HepG2 (cell line): ENCODE measurements around the gene ZNF749. TPM values are rescaled to one million over a fixed set of nuclear protein-coding genes. Genes with fewer than 3 reads are reported as not detected.

Experiments used
- ADNP ChIP-seq: sonication (generic); formaldehyde crosslinking; IDR thresholded peaks from 2 replicates; pipeline ENCODE4 v1.4.0; 2020; ENCODE audit warnings: missing genetic modification reagents
- ARHGAP35 ChIP-seq: sonication (generic); formaldehyde crosslinking; IDR thresholded peaks from 2 replicates; pipeline ENCODE4 v1.9.0; 2022; ENCODE audit warnings: mild to moderate bottlenecking, inconsistent platforms, moderate library complexity, missing genetic modification reagents, borderline replicate concordance
- ATF1 ChIP-seq: IDR thresholded peaks from 2 replicates; pipeline ENCODE4 v1.6.1; 2016; ENCODE audit warnings: mild to moderate bottlenecking, control low read depth
- BCL6 ChIP-seq: IDR thresholded peaks from 2 replicates; pipeline ENCODE4 v1.6.1; 2016; ENCODE audit warnings: missing genetic modification reagents, missing compliant biosample characterization
- E2F5 ChIP-seq: sonication (generic); formaldehyde crosslinking; conservative IDR thresholded peaks from 2 replicates; pipeline ENCODE4 v1.4.0; 2020; ENCODE audit warnings: missing genetic modification reagents
- ELF4 ChIP-seq: sonication (generic); formaldehyde crosslinking; IDR thresholded peaks from 2 replicates; pipeline ENCODE4 v1.5.0; 2020; ENCODE audit warnings: missing genetic modification reagents, mild to moderate bottlenecking, moderate library complexity, borderline replicate concordance
- GATAD2A ChIP-seq: IDR thresholded peaks from 2 replicates; pipeline ENCODE4 v1.6.1; 2016
- GPN1 ChIP-seq: sonication (generic); formaldehyde crosslinking; IDR thresholded peaks from 2 replicates; pipeline ENCODE4 v1.5.1; 2020; ENCODE audit warnings: missing genetic modification reagents, borderline replicate concordance
- KAT2B ChIP-seq: fragments of 150-350 bp; IDR thresholded peaks from 2 replicates; pipeline ENCODE4 v1.6.1; 2014; ENCODE audit warnings: low read depth, low read length, borderline replicate concordance
- MBD4 ChIP-seq: IDR thresholded peaks from 2 replicates; pipeline ENCODE4 v1.6.1; 2012; ENCODE audit warnings: low read length, inconsistent platforms, borderline replicate concordance
- MED8 ChIP-seq: sonication (generic); formaldehyde crosslinking; IDR thresholded peaks from 2 replicates; pipeline ENCODE4 v1.8.1; 2023; ENCODE audit warnings: mild to moderate bottlenecking, missing genetic modification reagents; ENCODE audit not compliant: insufficient replicate concordance
- POLR2AphosphoS5 ChIP-seq: IDR thresholded peaks from 2 replicates; pipeline ENCODE4 v1.6.1; 2012; ENCODE audit warnings: low read depth, low read length
- PRDM4 ChIP-seq: sonication (generic); formaldehyde crosslinking; IDR thresholded peaks from 2 replicates; pipeline ENCODE4 v1.9.0; 2021; ENCODE audit warnings: missing genetic modification reagents, borderline replicate concordance
- REPIN1 ChIP-seq: sonication (generic); formaldehyde crosslinking; IDR thresholded peaks from 2 replicates; pipeline ENCODE4 v1.8.0; 2022; ENCODE audit warnings: missing genetic modification reagents, low read depth, mild to moderate bottlenecking, borderline replicate concordance
- RFX1 ChIP-seq: fragments of 450-650 bp; IDR thresholded peaks from 2 replicates; pipeline ENCODE4 v1.6.1; 2017
- SMAD9 ChIP-seq: sonication (generic); formaldehyde crosslinking; IDR thresholded peaks from 2 replicates; pipeline ENCODE4 v1.5.1; 2020; ENCODE audit warnings: mild to moderate bottlenecking, missing genetic modification reagents
- SP140L ChIP-seq: sonication (generic); formaldehyde crosslinking; IDR thresholded peaks from 2 replicates; pipeline ENCODE4 v1.4.0; 2020; ENCODE audit warnings: missing genetic modification reagents, borderline replicate concordance
- SRF ChIP-seq: IDR thresholded peaks from 2 replicates; pipeline ENCODE4 v1.6.1; 2011; ENCODE audit warnings: mild to moderate bottlenecking, low read depth, low read length, moderate library complexity
- ZBTB1 ChIP-seq: sonication (generic); formaldehyde crosslinking; IDR thresholded peaks from 2 replicates; pipeline ENCODE4 v1.4.0; 2020; ENCODE audit warnings: missing genetic modification reagents, borderline replicate concordance
- ZBTB44 ChIP-seq: sonication (generic); formaldehyde crosslinking; IDR thresholded peaks from 2 replicates; pipeline ENCODE4 v1.4.0; 2020; ENCODE audit warnings: missing genetic modification reagents
- ZFP91 ChIP-seq: sonication (generic); formaldehyde crosslinking; IDR thresholded peaks from 2 replicates; pipeline ENCODE4 v1.9.0; 2022; ENCODE audit warnings: missing genetic modification reagents, mild to moderate bottlenecking, borderline replicate concordance
- ZNF10 ChIP-seq: sonication (generic); formaldehyde crosslinking; IDR thresholded peaks from 2 replicates; pipeline ENCODE4 v1.4.0; 2020; ENCODE audit warnings: mild to moderate bottlenecking, low read depth, missing genetic modification reagents, borderline replicate concordance
- ZNF225 ChIP-seq: sonication (generic); formaldehyde crosslinking; IDR thresholded peaks from 2 replicates; pipeline ENCODE4 v1.4.0; 2020; ENCODE audit warnings: mild to moderate bottlenecking, missing genetic modification reagents
- ZNF274 ChIP-seq: sonication (generic); formaldehyde crosslinking; IDR thresholded peaks from 2 replicates; pipeline ENCODE4 v1.5.1; 2020; ENCODE audit warnings: mild to moderate bottlenecking, missing genetic modification reagents
- ZNF570 ChIP-seq: sonication (generic); formaldehyde crosslinking; IDR thresholded peaks from 2 replicates; pipeline ENCODE4 v1.4.0; 2020; ENCODE audit warnings: mild to moderate bottlenecking, missing genetic modification reagents, borderline replicate concordance
- ZNF780A ChIP-seq: sonication (generic); formaldehyde crosslinking; IDR thresholded peaks from 2 replicates; pipeline ENCODE4 v1.8.0; 2022; ENCODE audit warnings: mild to moderate bottlenecking, missing genetic modification reagents, moderate library complexity
- polyA plus RNA-seq, 8 experiments: library from polyadenylated mRNA; depleted of rRNA in 3 of 8; stranded (reverse) in 7 of 8; unstranded in 1 of 8; fragments of >200 nt; fragmentation: Illumina TruSeq in 4 of 8; extraction: Trizol in 4 of 8; gene quantifications; 2 replicates each; pipeline versions ENCODE4 v1.2.1 to v1.2.3, GENCODE V29; 2011 to 2016; ENCODE audit warnings: low read depth in 4 of 8, missing spikeins in 1 of 8, mixed read lengths in 1 of 8; ENCODE audit not compliant: insufficient read depth in 1 of 8
- total RNA-seq, 5 experiments: library from RNA; depleted of rRNA; stranded (reverse); fragments of >200 nt; fragmentation: Illumina TruSeq; extraction: Trizol; gene quantifications; 2 replicates each; pipeline ENCODE4 v1.2.3, GENCODE V29; 2016; ENCODE audit warnings: low read depth in 1 of 5

ZNF749 gene
- total and polyA plus RNA-seq, 2 of the 13 experiments (the other 11 are each of a cell fraction or from before 2014, with no cell fraction given): 18.9 to 21.0 TPM

GRCh38 chr19:57389194-57389729, 45.9 kb upstream of the ZNF749 start (continued):
- peak; percentile 99; the same call in 1 of the 2 replicates for TF ChIP-seq ZFP91 (CRISPR knock-in tag)
- no peak for TF ChIP-seq ZNF570 (CRISPR knock-in tag)
- TF ChIP-seq ATF1 (CRISPR knock-in tag): no peak
- TF ChIP-seq MED8 (CRISPR knock-in tag): no peak
- TF ChIP-seq E2F5 (CRISPR knock-in tag): no peak
- no peak for TF ChIP-seq RFX1
- no peak for TF ChIP-seq PRDM4 (CRISPR knock-in tag)
- no peak for TF ChIP-seq KAT2B
- TF ChIP-seq ZNF274 (CRISPR knock-in tag): no peak
- TF ChIP-seq GATAD2A (CRISPR knock-in tag): no peak
- TF ChIP-seq ZBTB1 (CRISPR knock-in tag): no peak
- TF ChIP-seq ZNF780A (CRISPR knock-in tag): no peak
- TF ChIP-seq ARHGAP35: 0 out of 2 replicates have a peak, but pooled peaks have one; percentile 2
- TF ChIP-seq ADNP (CRISPR knock-in tag): no peak
- no peak for TF ChIP-seq ZNF10 (CRISPR knock-in tag)
- TF ChIP-seq BCL6: no peak
- TF ChIP-seq REPIN1 (CRISPR knock-in tag): 0 out of 2 replicates have a peak, but pooled peaks have one; percentile 31
- TF ChIP-seq MBD4: no peak
- TF ChIP-seq ZNF225: no peak
- TF ChIP-seq ZBTB44 (CRISPR knock-in tag): no peak
- peak; percentile 100 for TF ChIP-seq SRF
- no peak; the same call in 1 of the 2 replicates for TF ChIP-seq SP140L
- TF ChIP-seq POLR2AphosphoS5: 0 out of 2 replicates have a peak, but pooled peaks have one; percentile 26
- no peak for TF ChIP-seq GPN1 (CRISPR knock-in tag)
- TF ChIP-seq SMAD9 (CRISPR knock-in tag): no peak
- TF ChIP-seq ELF4 (CRISPR knock-in tag): peak; percentile 54; the same call in 1 of the 2 replicates
